Activated naive CD4-positive, alpha-beta T cell (primary cell): ENCODE data around the gene DOK7.
"Not testable (repeated sequence)": the region's sequence is repeated elsewhere in the genome, so short reads cannot be mapped to it uniquely, and the experiment has no call there.

ENCODE experiments used
- DNase-seq, 4 experiments: peaks; one replicate each; lab custom pipeline; 2025; lab: John Stamatoyannopoulos, UW

The DOK7 gene

DNA sequence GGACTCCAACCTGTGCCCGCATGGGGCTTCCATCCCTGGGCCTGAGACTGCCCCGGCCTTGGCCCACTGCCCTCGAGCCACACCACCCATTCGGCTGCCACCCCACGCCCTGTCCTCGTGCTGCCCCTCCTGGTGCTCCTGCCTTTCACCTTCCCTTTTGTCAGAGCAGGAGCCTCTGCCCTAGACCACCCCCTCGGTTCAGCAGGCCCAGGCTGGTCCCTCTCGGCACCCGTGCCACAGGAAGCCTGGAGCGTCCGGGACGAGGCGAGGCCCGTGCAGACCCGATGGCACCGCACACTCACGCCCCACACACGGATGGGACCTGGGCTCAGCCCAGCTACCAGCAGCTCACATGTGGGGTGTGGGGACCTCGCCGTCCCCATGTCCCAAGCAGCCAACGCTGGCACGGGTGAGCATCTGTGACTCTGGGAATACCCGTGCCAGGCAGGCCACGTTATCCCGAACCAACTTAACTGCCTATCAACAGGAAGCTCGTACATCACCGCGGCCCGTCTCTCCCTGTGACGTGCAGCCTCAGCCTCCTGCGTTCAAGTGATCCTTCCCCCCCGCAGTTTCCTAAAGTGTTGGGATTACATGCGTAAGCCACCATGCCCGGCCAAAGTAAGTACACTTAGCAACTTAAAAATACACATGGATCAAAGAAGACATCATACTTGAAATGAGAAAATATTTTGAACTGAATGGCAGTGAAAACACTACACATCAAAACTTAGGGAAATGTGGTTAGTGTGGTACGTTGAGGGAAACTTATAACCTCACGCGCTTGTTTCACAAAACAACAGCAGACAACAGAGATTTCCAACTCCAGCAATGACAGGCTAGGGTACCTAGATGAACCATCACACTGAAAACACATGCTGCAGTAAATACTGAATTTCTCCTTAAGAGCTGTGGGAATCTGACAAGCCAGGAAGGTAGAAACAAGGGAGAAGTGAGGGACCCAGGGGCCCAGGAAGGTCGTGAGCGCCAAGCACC is 40.1 kb downstream of the DOK7 start:
- DNase-seq: no peak

DNA sequence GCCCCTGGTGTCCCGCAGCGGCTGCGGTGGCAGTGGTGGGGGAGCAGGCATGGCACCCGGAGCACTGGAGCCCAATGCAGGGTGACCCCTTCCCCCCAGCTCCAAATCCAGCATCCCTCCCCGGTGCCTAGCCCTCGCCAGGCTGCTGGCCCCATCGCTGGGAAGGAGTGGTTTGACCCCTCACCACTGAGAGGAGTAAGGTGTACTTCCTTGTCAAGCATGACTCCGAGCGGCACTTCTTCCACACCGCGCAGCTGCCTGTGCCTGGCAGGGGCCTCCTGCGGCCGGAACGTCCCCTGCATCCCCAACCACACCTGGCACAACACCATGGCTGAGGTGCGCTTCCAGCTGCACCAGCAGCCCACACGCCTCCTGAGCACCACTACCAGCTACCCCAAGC is 42.1 kb downstream of the DOK7 start:
- no peak for DNase-seq

DNA sequence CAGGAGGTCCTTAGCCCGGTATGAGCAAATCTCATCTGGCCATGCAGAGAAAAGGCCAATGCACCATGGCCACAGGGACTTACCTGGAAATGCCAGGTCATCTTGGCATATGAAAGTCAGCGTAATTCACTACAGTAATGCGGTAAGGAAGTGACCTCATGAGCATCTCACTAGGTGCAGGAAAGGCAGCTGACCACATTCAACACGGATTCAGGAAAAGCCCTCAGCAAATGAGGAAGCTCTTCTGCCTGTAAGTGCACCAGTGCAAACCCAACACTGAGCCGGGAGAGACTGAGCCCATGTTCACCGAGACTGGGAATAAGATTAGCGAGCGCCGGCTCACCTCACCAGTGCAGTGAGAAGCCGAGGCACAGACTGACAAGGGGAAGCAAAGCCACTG is 45.4 kb downstream of the DOK7 start:
- DNase-seq: no peak

DNA sequence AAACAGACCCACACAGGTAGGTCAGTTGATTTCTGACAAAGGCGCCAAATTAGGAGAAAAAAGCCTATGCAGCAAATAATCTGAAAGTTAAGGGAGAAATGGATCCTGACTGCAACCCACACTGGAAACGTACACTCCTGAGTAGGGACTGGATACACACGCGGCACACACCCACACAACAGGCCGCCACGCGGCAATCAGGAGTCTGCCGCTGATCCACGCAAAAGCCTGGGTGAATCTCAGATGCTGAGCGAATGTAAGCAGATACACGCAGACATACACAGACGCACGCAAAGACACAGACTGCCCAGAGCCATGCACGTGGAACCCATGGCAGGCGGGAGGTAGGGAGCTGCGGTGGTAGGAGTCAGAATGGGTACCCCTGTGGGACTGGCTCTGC is 47.4 kb downstream of the DOK7 start:
- no peak for DNase-seq

DNA sequence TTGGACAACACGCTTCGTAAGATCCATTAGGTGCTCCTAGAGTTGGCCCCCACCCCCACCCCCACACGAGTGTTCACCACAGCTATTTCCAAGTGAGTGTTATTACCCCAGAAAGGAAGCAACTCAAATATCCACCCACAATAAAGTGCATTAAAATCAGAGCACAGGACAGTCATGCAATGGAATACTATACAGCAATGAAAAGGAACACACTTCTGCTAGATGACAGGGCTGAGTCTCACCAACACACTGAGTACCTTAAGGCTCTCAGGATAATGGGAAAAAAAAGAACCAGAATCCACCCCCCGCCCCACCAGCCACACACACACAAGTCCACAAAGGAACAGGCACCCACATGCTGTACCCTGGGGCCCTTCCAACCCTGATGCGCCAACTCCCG is 48.1 kb downstream of the DOK7 start:
- DNase-seq: no peak

DNA sequence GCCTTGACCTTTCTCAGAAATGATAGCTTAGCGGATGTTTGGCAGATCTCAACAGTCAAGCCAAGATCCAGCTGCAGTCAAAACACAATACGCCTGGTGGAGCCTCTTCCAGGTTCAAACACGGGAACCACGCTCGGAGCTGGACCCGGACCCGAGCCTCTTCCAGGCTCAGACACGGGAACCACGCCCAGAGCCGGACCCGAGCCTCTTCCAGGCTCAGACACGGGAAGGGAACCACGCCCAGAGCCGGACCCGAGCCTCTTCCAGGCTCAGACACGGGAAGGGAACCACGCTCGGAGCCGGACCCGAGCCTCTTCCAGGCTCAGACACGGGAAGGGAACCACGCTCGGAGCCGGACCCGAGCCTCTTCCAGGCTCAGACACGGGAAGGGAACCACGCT is 48.5 kb downstream of the DOK7 start:
- not testable (repeated sequence) for DNase-seq

DNA sequence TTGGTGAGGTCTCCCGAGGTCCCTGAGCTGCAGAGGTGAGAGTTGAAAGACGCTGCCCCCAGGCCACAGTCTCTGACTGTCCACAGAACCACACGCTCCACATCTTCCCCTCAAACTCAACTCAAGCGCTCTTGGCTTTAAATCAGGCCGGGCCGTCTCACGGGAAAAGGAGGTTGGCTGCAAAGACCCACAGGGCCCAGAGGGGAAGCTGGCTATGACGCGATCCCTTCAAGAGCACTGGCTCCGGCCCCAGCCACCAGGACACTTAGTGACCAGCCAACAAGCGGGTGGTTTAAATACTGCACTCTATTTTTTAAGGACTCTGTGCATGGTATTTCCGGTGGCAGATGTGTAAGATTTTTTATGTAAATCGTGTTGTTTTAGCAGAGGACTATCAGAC is 49.2 kb downstream of the DOK7 start:
- DNase-seq: no peak

DNA sequence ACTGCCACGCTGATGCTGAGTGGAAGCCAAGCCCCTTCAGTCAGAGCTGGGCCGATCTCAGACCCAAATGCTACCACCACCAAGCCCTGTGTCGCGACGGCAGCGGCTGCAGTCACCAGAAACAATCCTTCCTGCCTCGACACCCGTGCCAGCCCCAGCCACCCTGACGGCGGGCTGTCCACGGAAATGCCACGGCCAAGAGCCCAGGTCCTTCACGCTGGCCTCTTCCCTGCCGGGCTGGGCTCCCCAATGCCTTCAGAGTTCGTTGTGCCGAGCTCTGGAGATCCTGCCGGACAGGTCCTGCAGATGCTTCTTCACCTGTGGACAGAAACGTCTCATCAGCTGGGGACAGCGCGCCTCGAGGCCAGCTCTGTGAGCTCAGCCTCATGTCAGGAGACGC is 49.6 kb downstream of the DOK7 start:
- no peak for DNase-seq

DNA sequence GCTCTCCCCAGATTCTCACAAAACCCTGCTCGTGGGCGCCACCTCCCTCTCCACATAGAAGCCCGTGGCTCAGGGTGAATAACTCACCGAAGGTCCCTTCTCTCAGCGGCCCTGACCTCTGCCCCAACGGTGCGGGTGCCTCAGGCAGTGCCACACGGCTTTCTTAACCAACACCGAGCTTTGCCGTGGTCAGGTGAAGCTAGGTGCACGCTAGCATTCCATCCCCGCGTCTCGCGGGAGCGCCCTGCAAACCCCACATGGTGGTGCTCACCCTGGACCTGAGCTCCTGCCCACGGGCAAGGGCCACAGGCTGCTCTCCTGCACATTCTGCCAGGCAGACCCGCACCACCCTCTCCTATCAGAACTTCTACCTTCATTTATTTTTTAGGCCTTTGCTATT is 50.7 kb downstream of the DOK7 start:
- no peak for DNase-seq

DNA sequence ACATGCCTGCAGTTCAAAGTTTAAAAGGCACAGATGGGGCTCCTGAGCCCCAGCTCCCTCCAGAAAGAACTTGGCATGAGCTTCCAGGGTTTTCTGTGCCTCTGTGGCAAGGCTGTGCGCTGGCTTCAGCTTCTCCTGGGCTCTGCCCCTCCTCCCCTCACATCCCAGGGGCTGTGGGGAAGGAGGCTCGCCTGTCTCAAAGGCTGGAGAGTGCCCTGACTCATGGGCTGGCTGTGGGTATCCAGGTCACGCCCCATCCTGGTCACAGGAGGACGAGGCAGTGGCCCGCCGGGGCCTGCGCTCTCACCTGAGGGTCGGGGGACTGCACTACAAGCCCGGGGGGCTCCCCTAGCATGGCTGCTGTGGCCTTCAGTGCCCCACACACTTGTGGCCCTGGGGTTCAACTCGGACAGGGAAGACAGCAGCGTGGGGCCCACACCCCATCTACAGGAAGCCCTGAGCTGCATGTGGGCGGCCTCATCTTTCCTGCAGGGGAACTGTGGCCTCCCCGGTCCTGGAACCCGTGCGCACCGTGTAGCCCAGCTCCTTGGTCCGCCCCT is 51.2 kb downstream of the DOK7 start:
- DNase-seq: no peak

DNA sequence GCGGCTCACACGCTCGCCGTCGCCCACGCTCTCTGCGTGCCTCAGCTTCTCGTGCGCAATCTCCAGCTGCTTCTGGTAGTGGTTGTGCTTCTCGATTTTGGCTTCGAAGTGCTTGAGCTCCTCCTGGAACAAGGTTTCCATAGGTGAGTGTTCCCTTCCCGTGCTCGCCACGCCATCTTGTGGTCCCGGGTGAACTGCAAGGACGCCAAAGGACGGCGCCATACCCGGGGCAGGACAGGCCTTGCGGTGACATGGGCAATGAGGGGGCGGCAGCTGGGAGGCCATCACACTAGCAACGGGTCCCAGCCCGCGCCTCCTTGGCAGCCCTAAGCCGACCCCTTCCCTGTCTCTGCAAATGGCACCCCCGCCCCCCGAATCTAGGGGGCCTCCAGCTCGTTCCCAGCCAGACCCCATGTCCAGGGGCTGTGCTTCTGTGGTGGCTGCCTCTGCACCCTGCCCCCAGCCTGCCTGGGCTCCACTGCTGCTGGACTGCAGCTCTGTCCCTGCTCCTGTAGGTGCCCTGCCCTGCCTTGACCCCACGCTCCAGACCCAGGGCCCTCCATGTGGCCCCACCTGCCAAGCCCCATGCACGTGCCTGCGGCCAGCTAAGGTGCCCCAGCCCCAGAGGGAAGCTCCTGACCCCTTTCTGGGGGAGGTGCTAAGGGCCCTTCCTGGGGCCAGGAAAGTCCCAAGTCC is 51.8 kb downstream of the DOK7 start:
- no peak for DNase-seq

DNA sequence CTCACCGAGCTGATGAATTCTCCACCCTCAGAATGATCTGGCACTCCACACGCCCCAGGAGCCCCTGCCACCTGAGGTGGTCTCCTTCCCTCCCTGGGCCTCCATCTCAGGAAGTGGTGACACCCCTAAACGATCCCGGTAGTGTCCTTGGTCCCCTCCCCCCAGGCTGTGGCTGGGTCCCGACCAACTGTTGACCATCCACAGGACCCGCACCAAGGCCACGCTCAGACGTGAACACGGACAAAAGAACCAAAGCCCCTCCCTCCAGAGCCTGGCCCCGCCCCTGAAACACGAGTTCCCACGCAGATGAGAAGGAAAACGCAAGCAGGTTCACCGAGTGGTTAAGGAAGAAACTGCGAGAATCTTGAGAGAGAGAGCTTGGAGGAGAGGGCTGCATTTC is 52.5 kb downstream of the DOK7 start:
- no peak for DNase-seq

DNA sequence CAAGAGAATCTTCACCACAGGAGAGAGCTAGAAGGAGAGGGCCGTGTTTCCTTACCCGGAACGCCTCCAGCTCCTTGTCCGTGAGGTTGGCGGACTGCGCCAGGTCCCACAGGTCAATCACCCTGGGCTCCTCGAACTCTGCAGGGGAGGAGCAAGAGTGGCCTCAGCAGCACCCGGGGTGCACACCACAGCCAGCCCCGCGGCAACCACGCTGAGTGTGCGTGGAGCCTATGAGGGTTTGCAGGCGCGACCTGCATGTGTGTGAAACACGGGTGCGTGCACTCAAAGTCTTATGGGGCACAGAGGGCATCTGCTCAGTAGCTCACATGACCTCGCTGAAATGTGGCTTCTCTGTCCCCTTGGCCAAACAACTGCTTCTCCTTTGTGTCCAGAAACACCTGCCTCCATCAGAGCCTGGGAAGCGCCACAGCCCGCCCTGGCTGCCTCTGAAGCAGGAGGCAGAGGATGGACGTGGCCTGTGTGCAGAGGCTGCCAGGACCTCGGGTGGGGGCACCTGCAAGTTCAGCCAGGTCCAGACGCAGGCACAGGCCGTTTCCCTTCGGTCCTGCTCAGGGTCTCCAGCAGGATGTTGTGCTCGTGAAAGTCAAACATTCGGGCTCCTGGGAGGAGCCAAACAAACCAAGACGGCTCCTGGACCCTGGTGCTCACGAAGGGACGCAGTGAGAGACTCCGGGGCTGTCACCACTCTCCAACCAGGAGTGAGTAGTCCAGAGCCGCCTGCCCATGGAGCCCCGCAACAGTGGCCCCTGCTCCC is 53.1 kb downstream of the DOK7 start:
- DNase-seq: no peak

DNA sequence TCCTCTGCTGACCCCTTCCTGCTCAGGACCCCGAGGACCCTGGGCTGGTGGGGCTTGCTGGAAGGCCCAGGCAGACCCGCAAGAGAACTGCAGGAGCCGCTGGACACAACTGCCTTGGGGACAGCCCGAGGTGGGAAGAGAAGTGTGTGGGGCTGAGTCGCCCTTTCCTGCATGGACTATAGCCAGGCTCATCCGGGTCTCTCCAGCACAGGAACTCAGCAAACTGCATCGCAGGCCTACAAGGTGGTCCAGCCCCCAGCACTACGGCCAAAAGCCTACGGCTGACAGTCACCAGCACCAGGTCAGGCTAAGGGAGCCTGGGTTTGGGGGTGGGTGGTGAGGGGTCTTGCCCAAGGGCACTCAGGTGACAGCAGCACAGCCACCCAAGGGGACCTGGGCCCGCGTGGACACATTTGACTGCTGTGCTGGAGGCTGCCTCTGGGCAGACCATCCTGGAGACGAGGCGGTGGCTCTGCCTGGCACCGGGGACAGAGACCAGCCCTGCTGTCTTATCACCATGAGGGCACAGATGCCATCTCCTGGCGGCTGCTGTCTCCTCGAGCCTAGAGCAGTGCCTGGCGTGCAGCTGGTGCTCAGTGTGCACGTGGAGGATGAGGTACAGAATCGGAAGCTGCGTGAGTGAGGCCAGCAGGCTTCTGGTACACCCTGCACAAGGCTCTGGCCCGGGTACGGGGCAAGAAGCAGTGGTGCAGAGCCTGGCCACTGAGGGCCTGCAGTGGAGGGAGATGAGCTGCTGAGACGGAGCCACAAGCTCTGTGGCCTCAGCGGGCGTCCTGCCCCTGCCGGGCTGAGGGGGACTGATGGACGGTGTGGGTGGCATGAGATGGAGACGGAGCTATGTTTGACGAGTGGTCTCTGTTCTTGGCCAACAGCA is 54.0 kb downstream of the DOK7 start:
- no peak for DNase-seq

DNA sequence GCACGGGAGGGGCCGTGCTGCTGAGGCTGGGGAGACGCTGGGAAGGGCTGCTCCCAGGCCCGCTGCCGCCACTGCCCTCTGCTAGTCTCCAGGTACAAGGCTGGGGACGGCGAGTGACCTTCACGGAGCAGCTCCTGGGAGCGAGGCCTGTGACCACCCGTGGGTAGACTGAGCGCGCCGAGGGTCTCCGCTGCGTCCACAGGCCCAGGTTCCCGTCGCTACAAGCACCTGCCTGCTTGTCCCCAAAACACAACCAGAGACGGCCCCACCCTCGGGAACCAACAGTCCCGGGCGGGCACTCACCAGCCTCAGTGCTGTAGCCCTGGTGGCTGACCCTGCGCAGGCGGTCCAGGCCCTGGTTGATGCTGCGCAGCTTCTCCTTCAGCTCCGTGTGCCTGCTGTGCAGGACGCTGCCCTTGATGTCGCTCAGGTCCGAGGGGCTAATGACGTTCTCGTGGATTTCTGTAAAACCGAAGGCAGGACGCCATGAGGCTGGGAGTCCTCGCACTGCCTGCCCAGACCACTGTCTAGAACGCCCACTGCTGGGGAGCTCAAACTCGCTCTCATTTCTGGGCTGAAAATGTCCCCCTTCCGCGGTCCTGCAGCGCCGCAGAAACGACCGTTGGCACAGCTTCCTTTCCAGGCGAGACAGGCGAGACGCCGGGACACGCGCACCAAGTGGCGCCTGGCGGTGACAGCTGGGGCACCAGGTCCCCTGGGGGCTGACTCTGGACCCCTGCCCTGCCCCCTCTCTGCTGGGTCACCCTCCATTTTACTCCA is 54.8 kb downstream of the DOK7 start:
- no peak for DNase-seq

DNA sequence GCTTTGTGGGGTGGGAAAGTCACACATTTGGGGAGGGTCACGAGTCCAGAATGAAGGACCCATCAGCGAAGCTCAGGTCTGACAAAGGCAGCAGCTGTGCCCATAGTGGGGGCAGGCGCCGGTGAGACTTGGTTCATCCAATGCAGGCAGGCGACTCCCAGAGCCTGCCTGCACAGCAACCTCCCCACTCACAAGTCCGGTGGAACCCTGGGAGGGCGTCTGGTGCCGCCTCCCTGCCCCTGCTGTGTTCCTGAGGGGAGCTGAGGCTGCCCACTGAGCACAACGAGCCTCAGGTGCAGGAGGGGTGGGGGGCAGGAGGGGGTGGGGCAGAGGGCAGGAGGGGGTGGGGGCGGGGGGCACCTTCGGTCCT is 55.4 kb downstream of the DOK7 start:
- no peak for DNase-seq

DNA sequence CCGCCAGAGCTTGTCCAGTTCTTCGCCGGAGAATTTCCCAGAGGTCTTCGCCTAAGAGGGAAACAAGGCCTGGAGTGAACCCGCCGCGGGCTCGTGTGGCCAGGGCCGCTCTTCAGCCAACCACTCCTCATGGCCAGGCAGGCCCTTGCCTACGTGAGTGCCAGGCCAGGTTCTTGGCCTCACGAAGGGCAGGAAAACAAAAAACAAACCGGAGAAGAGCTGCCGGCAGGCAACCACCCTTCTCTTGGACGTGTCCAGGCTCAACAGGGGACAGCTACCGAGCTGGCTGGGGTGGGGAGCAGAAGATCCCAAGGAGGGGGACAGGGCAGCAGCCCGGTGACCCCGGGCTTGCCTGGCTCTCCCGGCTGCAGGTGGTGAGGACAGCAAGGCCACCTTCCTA is 55.8 kb downstream of the DOK7 start:
- no peak for DNase-seq

DNA sequence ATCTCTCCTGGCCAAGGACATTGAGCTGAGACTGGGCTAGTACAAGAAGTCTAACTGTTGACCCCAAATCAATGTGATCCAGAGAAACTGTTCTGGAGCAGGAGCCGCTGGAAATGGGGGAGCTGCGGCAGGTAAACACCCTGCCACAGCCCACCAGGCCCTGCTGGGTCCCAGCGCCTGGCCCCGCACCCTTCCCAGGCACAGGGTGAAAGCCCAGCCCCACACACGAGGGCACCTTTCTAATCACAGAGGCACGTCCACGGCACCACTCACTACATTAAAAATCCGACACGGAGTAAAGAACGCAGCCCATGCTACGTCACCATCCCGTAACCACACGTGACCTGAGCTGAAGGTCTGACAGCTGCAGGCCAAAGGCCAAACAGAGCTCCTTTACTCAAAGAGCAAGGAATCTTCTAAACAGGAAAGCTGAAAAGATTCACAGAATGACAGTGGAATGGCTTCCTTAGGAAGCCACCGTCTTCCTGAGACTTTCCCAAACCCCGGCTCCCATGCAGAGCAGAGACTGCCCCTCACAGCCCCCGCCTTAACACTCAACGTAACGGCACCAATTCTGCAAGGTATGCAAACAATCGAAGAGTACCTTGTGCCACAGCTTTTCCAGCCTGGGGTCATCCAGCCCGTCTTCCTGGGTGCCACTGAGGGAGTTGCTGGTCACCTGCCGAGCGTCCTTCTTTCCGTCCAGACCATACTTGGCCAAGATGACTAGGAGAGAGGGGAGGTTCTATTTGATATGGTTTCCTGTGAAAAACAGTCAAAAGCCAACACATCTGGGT is 56.6 kb downstream of the DOK7 start:
- DNase-seq: no peak

DNA sequence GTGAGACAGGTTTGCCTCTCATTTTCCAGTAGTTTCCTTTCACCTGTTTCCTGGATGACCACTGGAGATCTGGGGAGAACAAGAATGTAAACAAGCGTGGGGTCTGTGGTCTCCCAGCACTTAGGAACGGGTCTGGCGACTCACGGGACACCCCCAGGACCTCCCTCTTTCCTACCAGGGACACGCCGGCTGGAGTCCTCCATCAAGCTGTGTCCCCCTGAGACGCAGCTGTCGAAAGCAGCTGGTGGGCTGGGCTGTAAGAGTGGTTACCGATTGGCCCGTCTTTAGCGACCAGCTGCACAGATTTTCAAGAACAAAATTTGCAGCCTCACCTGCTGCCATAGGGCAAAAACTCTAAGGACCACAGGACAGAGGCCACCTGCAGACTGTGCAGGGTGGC is 57.2 kb downstream of the DOK7 start:
- no peak for DNase-seq
